AG09309 (cell line): ENCODE results near the gene TCP11L2.

Experiments used
- DNase-seq: peaks from one replicate; pipeline ENCODE4 v3.0.0-alpha.2; 2010; ENCODE audit warnings: low read depth
- H3K4me3 ChIP-seq: 2 replicates; pipeline ENCODE4 v1.5.1; 2011; ENCODE audit warnings: mild to moderate bottlenecking, low read depth, low read length, moderate library complexity; ENCODE audit not compliant: control insufficient read depth
- CTCF ChIP-seq: IDR thresholded peaks from 2 replicates; pipeline ENCODE4 v1.5.1; 2011; ENCODE audit warnings: mild to moderate bottlenecking, low read depth, low read length, inconsistent platforms; ENCODE audit not compliant: insufficient read depth, control insufficient read depth; ENCODE audit errors: missing control alignments

TCP11L2 gene

GRCh38 chr12:106297075-106297474 lies 5.5 kb upstream of the TCP11L2 start:
- DNase-seq: no peak
- TF ChIP-seq CTCF: no peak
- no peak overlapping the region for H3K4me3 ChIP-seq

GRCh38 chr12:106297681-106298080 lies 4.9 kb upstream of the TCP11L2 start:
- H3K4me3 ChIP-seq: no peak overlapping the region
- no peak for DNase-seq
- TF ChIP-seq CTCF: no peak

- no peak for TF ChIP-seq CTCF
- DNase-seq: peak; percentile 34
- no peak overlapping the region for H3K4me3 ChIP-seq
Observed at GRCh38 chr12:106299202-106299774, 3.2 kb upstream of the TCP11L2 start.

GRCh38 chr12:106300761-106301160 lies 1.8 kb upstream of the TCP11L2 start:
- no peak overlapping the region for H3K4me3 ChIP-seq
- no peak for TF ChIP-seq CTCF
- no peak for DNase-seq

- H3K4me3 ChIP-seq: no peak overlapping the region
- DNase-seq: peak; percentile 32
Observed at GRCh38 chr12:106301241-106301610, 1.3 kb upstream of the TCP11L2 start.

GRCh38 chr12:106301611-106302321 lies 767 bp upstream of the TCP11L2 start:
- peak overlapping the region; percentile 65 for H3K4me3 ChIP-seq
- TF ChIP-seq CTCF: no peak
- no peak for DNase-seq

More at GRCh38 chr12:106301241-106301610, 1.3 kb upstream of the TCP11L2 start:
- no peak for TF ChIP-seq CTCF
